ENCODE data around the gene ADIRF. TPM values are rescaled to one million over a fixed set of nuclear protein-coding genes. Genes with fewer than 3 reads are reported as not detected.

ADIRF gene
- total RNA-seq, 1 experiment from 2014 or later = 0.70 TPM

GRCh38 chr10:86953747-86954680, 14.3 kb upstream of the ADIRF start (continued):
- TF ChIP-seq ESRRA (CRISPR knock-in tag; IDR thresholded peaks at IDR 0.05; ENCODE audit: borderline replicate concordance) = peak; percentile 52

GRCh38 chr10:86954681-86955500, 13.4 kb upstream of the ADIRF start:
- peak; percentile 1 for ATAC-seq
- ChIA-PET POLR2A (interaction anchor here (0.5 to 1.8 kb wide), 6 partner anchors 9 to 16 kb away, joined by 3 to 11 read pairs (median 4); partner anchors contain the start of gene ADIRF), CTCF (interaction anchor here (0.6 to 4.9 kb wide), 10 partner anchors 9 to 1432 kb away, joined by 3 to 85 read pairs (median 4); partner anchors contain the start of gene ADIRF)
- DNase-seq (ENCODE audit: low spot score) = no peak
- peak overlapping the region; percentile 93 for H3K27ac Mint-ChIP-seq
- peak overlapping the region; percentile 22; the same call in 1 of the 2 replicates for H3K4me3 Mint-ChIP-seq
- H3K27me3 Mint-ChIP-seq (ENCODE audit: low read depth) = no peaks in the 10 kb centered on the region; the same call in none of the 2 replicates
- H3K4me1 Mint-ChIP-seq = peaks cover 62% of the 10 kb centered on the region
- peaks cover 34% of the 10 kb centered on the region for H3K9me3 Mint-ChIP-seq
- 0 out of 2 replicates have a peak, but pooled peaks have one; percentile 6 for TF ChIP-seq USF2 (CRISPR knock-in tag; IDR thresholded peaks at IDR 0.05)
- peak; percentile 71; the same call in 1 of the 2 replicates for TF ChIP-seq ARID4B (CRISPR knock-in tag; IDR thresholded peaks at IDR 0.05; ENCODE audit: borderline replicate concordance)
- TF ChIP-seq JAZF1 (CRISPR knock-in tag; IDR thresholded peaks at IDR 0.05) = no peak
- TF ChIP-seq ZNF232 (CRISPR knock-in tag; IDR thresholded peaks at IDR 0.05) = no peak
- TF ChIP-seq ZMAT4 (CRISPR knock-in tag; IDR thresholded peaks at IDR 0.05) = no peak
- no peak for TF ChIP-seq ZNF512 (CRISPR knock-in tag; IDR thresholded peaks at IDR 0.05; ENCODE audit: borderline replicate concordance)
- TF ChIP-seq ERG (CRISPR knock-in tag; IDR thresholded peaks at IDR 0.05) = no peak
- no peak for TF ChIP-seq ZNF671 (CRISPR knock-in tag; IDR thresholded peaks at IDR 0.05)
- no peak for TF ChIP-seq SP1 (CRISPR knock-in tag; conservative IDR thresholded peaks at IDR 0.05)
- TF ChIP-seq ATF6 (CRISPR knock-in tag; IDR thresholded peaks at IDR 0.05) = no peak
- TF ChIP-seq ZNF121 (CRISPR knock-in tag; IDR thresholded peaks at IDR 0.05) = no peak
- peaks cover 39% of the 10 kb centered on the region for H3K36me3 Mint-ChIP-seq

All from WTC11 (cell line).